Breast epithelium (tissue), 4 donors: Measurements from ENCODE around the gene LPP. TPM values are rescaled to one million over a fixed set of nuclear protein-coding genes. Genes with fewer than 3 reads are reported as not detected.

Experiments
- DNase-seq, 2 donors: peaks; one replicate each; pipeline ENCODE4 v3.0.0-alpha.2; 2019; ENCODE audit warnings: low spot score in 2 of 2
- H3K27ac ChIP-seq, 2 donors: fragments of 200-600 bp; sonication (generic) in 1 of 2; one replicate each; pipeline ENCODE4 v1.5.1; 2016 to 2019; ENCODE audit warnings: mild to moderate bottlenecking in 1 of 2
- H3K27me3 ChIP-seq, 2 donors: fragments of 200-600 bp; sonication (generic) in 1 of 2; one replicate each; pipeline versions ENCODE4 v1.5.1 to v1.6.0; 2017 to 2019; ENCODE audit warnings: control low read depth in 1 of 2, mild to moderate bottlenecking in 1 of 2
- H3K36me3 ChIP-seq: fragments of 200-600 bp; one replicate; pipeline ENCODE4 v1.5.1; 2019
- H3K4me1 ChIP-seq, 2 donors: fragments of 200-600 bp; sonication (generic); one replicate each; pipeline ENCODE4 v1.5.1; 2016 to 2019; ENCODE audit warnings: control low read depth in 1 of 2
- H3K4me3 ChIP-seq, 3 donors: fragments of 200-600 bp; sonication (generic); 1 replicate in 2 of 3; 2 replicates in 1 of 3; pipeline ENCODE4 v1.5.1; 2016 to 2019; ENCODE audit warnings: mild to moderate bottlenecking in 3 of 3, moderate library complexity in 2 of 3
- H3K9me3 ChIP-seq, 2 donors: fragments of 200-600 bp; sonication (generic) in 1 of 2; one replicate each; pipeline ENCODE4 v1.5.1; 2016 to 2019; ENCODE audit warnings: control low read depth in 1 of 2
- POLR2A ChIP-seq: fragments of 450-650 bp; IDR thresholded peaks from one replicate; pipeline ENCODE4 v1.6.1; 2016; ENCODE audit warnings: antibody characterized with exemption, mild to moderate bottlenecking, moderate library complexity
- POLR2AphosphoS5 ChIP-seq, 3 donors: sonication (generic); formaldehyde crosslinking; IDR thresholded peaks; one replicate each; pipeline ENCODE4 v1.6.1; 2017; ENCODE audit warnings: antibody characterized with exemption in 3 of 3
- intact Hi-C: fragments of 100-400 bp; cut with DNase I; formaldehyde crosslinking; loops from one replicate; pipeline ENCODE4 v1.15.1; 2023; ENCODE audit warnings: low total_unique reads
- total RNA-seq, 3 donors: library from RNA; depleted of rRNA; stranded (reverse); fragments of >200 nt; gene quantifications; one replicate each; pipeline ENCODE4 v1.1.0, GENCODE V29; 2016
- TF ChIP-seq, protein P1 (sequence below), 3 donors: fragments of 450-650 bp; IDR thresholded peaks; one replicate each; pipeline ENCODE4 v1.5.1; 2016 to 2017; ENCODE audit warnings: antibody characterized with exemption in 3 of 3, mild to moderate bottlenecking in 3 of 3, moderate library complexity in 3 of 3

LPP gene
- total RNA-seq, 3 donors from 2014 or later = 135 to 183 (median 147) TPM

DNA sequence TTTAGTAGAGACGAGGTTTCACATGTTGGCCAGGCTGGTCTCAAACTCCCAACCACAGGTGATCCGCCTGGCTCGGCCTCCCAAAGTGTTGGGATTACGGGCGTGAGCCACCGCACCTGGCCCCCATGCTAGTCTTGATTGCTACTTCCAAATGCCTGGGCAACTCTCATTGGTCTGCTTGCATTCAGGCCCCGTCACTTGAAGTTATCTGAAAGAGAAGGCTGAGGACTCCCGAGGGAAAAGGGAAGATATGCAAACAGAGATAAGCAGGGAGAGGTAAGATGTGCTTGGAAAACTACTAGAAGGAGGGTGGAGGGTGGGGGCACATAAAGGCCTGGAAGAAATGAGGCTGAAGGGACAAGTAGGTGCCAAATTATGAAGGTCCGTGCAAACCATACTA lies 4.4 kb upstream of the LPP start:
- TF ChIP-seq, protein P1, sequence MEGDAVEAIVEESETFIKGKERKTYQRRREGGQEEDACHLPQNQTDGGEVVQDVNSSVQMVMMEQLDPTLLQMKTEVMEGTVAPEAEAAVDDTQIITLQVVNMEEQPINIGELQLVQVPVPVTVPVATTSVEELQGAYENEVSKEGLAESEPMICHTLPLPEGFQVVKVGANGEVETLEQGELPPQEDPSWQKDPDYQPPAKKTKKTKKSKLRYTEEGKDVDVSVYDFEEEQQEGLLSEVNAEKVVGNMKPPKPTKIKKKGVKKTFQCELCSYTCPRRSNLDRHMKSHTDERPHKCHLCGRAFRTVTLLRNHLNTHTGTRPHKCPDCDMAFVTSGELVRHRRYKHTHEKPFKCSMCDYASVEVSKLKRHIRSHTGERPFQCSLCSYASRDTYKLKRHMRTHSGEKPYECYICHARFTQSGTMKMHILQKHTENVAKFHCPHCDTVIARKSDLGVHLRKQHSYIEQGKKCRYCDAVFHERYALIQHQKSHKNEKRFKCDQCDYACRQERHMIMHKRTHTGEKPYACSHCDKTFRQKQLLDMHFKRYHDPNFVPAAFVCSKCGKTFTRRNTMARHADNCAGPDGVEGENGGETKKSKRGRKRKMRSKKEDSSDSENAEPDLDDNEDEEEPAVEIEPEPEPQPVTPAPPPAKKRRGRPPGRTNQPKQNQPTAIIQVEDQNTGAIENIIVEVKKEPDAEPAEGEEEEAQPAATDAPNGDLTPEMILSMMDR (IDR thresholded peaks at IDR 0.05) = no peak
- no peaks in the 10 kb centered on the region for H3K4me1 ChIP-seq
- H3K4me3 ChIP-seq = no peak overlapping the region
- intact Hi-C loops = no loop called here
- H3K27me3 ChIP-seq = no peaks in the 10 kb centered on the region
- no peak overlapping the region for H3K27ac ChIP-seq
- H3K9me3 ChIP-seq = no peaks in the 10 kb centered on the region
- no peak for DNase-seq
- H3K36me3 ChIP-seq = no peaks in the 10 kb centered on the region

DNA sequence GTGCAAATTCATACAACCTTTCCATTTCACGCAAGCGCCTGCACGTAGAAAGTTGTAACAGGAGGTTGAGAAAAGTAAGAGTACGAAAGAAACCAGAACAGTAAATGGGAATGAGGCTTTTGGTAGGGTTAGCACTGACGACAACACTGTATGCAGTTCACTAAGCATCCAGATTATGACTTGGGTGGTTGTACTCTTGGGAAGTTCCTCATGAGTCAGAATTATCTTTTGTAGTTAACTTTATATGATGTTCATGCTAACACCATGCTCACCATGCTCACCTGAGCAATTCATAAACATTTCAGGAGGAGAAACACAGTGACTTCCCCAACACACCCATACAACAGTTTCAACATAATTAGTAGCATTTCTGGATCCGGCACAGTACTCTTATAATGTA lies 3.0 kb upstream of the LPP start:
- intact Hi-C loops = loop anchor here (10.0 kb wide), 2 partner anchors 124 to 406 kb away; partner anchors contain the start of gene BCL6
- H3K27me3 ChIP-seq = no peaks in the 10 kb centered on the region
- no peak for TF ChIP-seq POLR2A
- TF ChIP-seq POLR2AphosphoS5 (IDR thresholded peaks at IDR 0.05) = no peak

DNA sequence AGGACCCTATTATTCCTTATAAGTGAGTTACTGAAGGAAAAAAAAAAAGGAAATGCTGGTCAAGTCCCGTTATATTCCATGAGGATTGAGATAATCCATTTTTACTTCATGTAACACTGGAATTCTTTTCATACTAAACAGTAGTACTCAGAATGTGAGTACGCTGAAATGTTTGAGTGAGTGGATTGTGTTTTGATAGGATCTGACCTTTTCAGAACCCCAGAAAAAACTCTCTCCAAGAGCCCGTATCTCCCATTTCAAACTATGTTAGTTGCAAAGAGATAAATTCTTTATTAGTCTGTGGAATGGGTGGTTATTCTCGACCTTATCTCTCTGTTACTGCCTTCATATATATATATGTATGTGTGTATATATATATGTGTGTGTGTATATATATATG lies 2.5 kb upstream of the LPP start:
- no peak overlapping the region for H3K4me3 ChIP-seq
- H3K27ac ChIP-seq = no peak overlapping the region
- no peaks in the 10 kb centered on the region for H3K36me3 ChIP-seq
- H3K4me1 ChIP-seq = no peaks in the 10 kb centered on the region
- TF ChIP-seq POLR2A = no peak
- no peak for TF ChIP-seq POLR2AphosphoS5 (IDR thresholded peaks at IDR 0.05)
- TF ChIP-seq, protein P1 (IDR thresholded peaks at IDR 0.05) = no peak
- H3K27me3 ChIP-seq = no peaks in the 10 kb centered on the region
- DNase-seq = no peak
- no peaks in the 10 kb centered on the region for H3K9me3 ChIP-seq
- intact Hi-C loops = loop anchor here (10.0 kb wide), 2 partner anchors 123 to 407 kb away; partner anchors contain the start of gene BCL6

More for the DNA sequence above, 3.0 kb upstream of the LPP start:
- DNase-seq = no peak
- Histone ChIP-seq H3K9me3 (no peaks in the 10 kb centered on the region), H3K36me3 (no peaks in the 10 kb centered on the region), H3K27ac (no peak overlapping the region), H3K4me3 (no peak overlapping the region), H3K4me1 (no peaks in the 10 kb centered on the region)

DNA sequence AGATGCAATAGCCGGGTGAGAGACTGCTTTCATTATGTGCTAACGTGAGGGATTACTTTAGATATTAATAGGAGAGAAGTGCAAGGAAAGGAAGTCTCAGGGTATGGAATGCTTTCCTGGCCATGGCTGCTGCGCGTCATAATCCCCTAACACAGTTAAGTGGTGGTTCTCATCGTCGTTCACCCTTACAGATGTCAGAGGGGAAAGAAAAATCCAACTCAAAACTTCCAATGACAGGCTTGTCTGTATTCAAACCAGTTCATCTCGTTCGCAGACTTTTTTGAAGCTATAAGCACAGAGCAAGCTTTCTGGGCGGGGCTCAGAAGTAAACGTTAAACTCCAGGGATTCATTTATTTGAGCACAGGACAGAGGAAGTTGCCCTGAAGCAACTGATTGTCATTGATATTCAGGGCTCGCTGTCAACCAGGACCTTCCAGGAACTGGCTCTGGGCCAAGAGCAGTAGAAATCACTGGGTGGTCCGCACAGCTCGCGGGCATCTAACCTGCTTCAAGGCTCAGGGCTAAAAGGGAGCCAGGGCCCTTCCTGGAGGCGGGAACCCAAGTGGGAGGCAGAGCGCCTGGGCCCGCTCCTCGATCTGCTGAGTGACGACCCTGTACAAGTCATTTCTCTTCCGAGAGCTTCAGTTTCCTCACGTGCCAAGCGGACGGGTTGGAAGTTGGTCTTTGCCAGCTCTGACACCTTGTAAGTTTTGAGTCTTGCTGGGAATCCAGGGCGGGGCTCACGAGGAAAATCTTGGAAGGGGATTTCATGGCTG lies 1.1 kb upstream of the LPP start:
- no peaks in the 10 kb centered on the region for H3K27me3 ChIP-seq
- peak overlapping the region; percentile 97 to 98 for H3K27ac ChIP-seq
- H3K4me1 ChIP-seq = peaks cover 0 to 10% of the 10 kb centered on the region in 2 donors
- no peaks in the 10 kb centered on the region for H3K36me3 ChIP-seq
- no peaks in the 10 kb centered on the region for H3K9me3 ChIP-seq
- intact Hi-C loops = loop anchor here (10.0 kb wide), 2 partner anchors 122 to 408 kb away; partner anchors contain the start of gene BCL6
- peak; percentile 59 to 68 for DNase-seq
- H3K4me3 ChIP-seq = peak overlapping the region; percentile 72 to 90 (median 77)
- TF ChIP-seq, protein P1 (IDR thresholded peaks at IDR 0.05) = no peak
- TF ChIP-seq POLR2A (no peak), POLR2AphosphoS5 (IDR thresholded peaks at IDR 0.05) (peak in 2 of 3 donors; percentile 20 to 33)

DNA sequence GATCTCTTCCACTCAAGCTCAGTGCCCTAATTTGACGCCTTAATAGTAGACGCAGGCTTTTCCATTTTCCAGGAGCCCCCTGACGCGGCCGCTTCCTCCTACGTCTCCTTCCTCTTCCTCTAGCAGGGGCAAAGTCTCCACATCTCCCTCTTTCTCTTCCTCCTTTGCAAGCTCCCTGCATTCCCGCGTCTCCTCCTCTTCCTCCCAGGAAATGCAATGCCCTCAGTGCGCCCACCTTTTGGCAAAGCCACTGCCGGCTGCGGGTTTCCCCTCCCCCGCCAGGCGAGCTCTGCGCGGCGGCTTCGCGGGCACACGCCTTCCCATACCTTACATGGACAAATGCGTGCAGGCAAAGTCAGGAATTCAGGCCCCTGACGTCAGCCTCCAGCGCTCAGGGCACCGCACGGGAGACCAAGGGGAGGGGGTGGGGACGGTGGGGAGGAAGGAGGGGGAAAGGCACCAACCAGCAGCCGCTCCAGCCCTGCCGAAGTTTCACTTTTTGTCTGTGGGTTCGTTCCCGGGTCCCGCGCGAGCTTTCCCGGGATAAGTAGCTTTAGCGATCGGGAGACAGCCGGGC lies 432 bp upstream of the LPP start:
- Histone ChIP-seq H3K27me3 (no peaks in the 10 kb centered on the region), H3K9me3 (no peaks in the 10 kb centered on the region), H3K36me3 (no peaks in the 10 kb centered on the region), H3K4me1 (peaks cover 0 to 14% of the 10 kb centered on the region in 2 donors), H3K27ac (peak overlapping the region; percentile 97 to 98), H3K4me3 (peak overlapping the region; percentile 72 to 90 (median 77))
- TF ChIP-seq POLR2A (peak; percentile 36), POLR2AphosphoS5 (IDR thresholded peaks at IDR 0.05) (peak; percentile 72 to 78 (median 73))
- TF ChIP-seq, protein P1 (IDR thresholded peaks at IDR 0.05) = no peak
- intact Hi-C loops = loop anchor here (10.0 kb wide), 2 partner anchors 121 to 409 kb away; partner anchors contain the start of gene BCL6
- peak in 1 of 2 donors; percentile 91 for DNase-seq
